ENCODE measurements around the gene TEX38. TPM values are rescaled to one million over a fixed set of nuclear protein-coding genes. Genes with fewer than 3 reads are reported as not detected.
"Not testable (repeated sequence)": the region's sequence is repeated elsewhere in the genome, so short reads cannot be mapped to it uniquely, and the experiment has no call there.

The TEX38 gene
- total RNA-seq, 2 experiments from 2014 or later, result not detected

DNA sequence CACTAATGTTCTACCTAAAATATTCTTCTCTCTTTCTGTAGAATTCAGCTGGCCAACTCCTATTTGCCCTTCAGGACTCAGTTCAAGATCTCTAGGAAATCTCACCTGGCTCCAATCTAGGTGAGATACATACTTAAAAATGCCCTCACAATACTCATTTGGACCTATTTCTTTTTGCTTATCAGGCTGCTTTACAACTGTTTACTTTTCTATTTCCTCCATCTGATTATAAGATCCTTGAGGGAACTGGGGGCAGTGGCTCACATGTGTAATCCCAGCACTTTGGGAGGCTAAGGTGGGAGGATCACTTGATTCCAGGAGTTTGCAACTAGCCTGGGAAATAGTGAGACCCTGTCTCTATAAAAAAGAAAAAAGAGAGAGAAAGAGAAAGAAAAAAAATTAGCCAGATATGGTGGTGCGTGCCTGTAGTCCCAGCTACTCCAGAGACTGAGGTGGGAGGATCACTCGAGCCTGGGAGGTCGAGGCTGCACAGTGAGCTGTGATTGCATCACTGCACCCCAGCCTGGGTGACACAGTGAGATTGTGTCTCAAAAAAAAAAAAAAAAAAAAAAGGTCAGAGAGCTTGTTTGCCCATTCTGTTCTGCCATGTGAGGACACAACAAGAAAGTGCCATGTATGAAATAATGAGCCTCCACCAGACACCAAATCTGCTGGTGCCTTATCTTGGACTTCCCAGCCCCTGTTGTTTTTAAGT lies 32.4 kb downstream of the TEX38 start:
- Mint-ChIP-seq H3K27ac (no peak overlapping the region), H3K4me1 (peaks cover 16% of the 10 kb centered on the region), H3K36me3 (peaks cover 44% of the 10 kb centered on the region), H3K4me3 (no peak overlapping the region), H3K27me3 (no peaks in the 10 kb centered on the region), H3K9me3 (ENCODE audit: low read depth) (no peaks in the 10 kb centered on the region)
- CTCF ChIA-PET, result interaction anchor here (1.8 kb wide), 1 partner anchor 171 kb away, joined by 6 read pairs; no protein-coding TSS in a partner anchor
- DNase-seq, result no peak
- ATAC-seq, result no peak

DNA sequence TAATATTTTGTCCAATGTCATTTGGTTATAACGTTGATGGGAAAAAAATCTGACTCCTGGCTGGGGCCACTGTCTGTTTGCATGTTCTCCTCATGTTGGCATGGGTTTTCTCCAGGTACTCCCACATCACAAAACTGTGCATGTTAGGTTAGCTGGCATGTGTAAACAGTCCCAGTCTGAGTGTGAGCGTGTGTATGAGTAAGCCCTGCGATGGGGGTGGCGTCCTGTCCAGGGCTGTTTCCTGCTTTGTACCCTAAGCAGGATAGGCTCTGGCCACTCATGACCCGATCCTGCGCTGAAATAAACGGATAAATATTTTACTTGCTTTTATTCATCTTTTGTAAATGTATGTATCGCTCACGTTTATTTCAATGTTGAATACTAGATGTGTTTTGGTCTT lies 33.8 kb downstream of the TEX38 start:
- no peak overlapping the region for H3K27ac Mint-ChIP-seq
- no peaks in the 10 kb centered on the region for H3K27me3 Mint-ChIP-seq
- ATAC-seq, result no peak

DNA sequence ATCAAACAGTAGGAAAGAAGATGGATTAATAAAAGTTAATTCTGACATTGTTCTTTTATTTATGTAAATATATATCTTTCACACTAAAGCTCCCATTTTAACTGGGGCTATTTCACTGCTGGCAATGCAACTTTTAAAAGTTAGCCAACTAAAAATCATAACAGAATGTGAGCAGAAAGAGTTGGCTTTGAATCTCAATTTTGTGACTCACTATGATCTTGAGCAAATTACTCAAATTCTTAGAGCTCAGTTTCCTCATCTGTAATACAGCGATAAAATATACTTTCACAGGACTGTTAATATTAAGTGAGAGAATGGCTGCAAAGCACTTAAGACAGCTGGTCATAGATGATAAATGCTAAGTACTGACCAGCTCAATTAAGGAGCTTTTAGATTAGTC lies 36.5 kb downstream of the TEX38 start:
- Mint-ChIP-seq H3K4me3 (no peak overlapping the region), H3K27ac (no peak overlapping the region), H3K9me3 (ENCODE audit: low read depth) (no peaks in the 10 kb centered on the region), H3K4me1 (peaks cover 10% of the 10 kb centered on the region), H3K36me3 (peaks cover 55% of the 10 kb centered on the region), H3K27me3 (no peaks in the 10 kb centered on the region)
- ATAC-seq (no peak), DNase-seq (no peak)
- CTCF ChIA-PET, result interaction anchor here (1.0 to 1.8 kb wide), 5 partner anchors 9 to 173 kb away, joined by 3 to 7 read pairs (median 3); partner anchors contain the start of gene MKNK1

More for the DNA sequence above, 33.8 kb downstream of the TEX38 start:
- Mint-ChIP-seq H3K9me3 (ENCODE audit: low read depth) (no peaks in the 10 kb centered on the region), H3K36me3 (peaks cover 51% of the 10 kb centered on the region), H3K4me1 (peaks cover 12% of the 10 kb centered on the region), H3K4me3 (no peak overlapping the region)
- CTCF ChIA-PET, result interaction anchor here (1.0 to 1.8 kb wide), 2 partner anchors 20 to 173 kb away, joined by 4 to 6 read pairs; no protein-coding TSS in a partner anchor
- no peak for DNase-seq

DNA sequence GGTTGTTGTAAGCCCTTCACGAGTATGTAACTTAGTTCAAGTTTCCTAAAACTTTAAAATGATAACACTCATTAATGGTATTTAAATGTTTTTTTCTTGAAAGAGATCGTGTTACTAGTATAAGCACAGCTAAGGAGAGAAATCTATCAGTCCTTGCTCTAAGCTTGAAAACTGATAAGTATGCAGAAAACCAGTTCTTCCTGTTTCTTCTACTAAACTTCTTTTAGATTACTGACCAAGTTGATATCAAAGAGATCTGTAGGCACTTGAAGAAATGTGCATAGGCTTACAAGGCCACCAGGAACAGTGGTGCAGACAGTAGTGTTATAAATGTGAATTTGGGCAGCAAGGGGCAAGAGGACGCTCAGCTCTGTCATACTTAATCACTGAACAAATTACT lies 43.3 kb downstream of the TEX38 start:
- H3K4me1 Mint-ChIP-seq, result peaks cover 39% of the 10 kb centered on the region

DNA sequence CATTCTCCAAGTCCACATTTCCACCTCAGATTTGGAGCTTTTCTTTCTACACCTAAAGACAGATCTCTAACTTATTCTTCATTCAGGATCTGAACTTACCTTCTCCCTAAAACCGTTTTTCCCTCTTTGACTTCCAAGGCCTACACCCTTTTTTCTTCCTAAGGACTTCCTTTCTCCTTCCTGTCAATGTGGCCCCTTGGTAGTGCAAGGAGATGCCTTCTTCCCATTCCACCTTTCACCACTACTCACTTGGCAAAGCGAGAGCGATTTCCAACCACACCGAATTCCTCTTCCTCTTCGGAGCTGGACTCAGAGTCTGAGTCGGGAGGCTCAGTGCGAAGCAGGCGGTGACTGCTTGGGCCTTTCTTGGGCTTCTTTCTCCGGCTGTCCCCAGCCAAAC lies 46.0 kb downstream of the TEX38 start:
- Mint-ChIP-seq H3K27ac (peak overlapping the region; percentile 91), H3K27me3 (no peaks in the 10 kb centered on the region), H3K9me3 (ENCODE audit: low read depth) (no peaks in the 10 kb centered on the region), H3K36me3 (peaks cover 27% of the 10 kb centered on the region), H3K4me3 (peak overlapping the region; percentile 92), H3K4me1 (peaks cover 37% of the 10 kb centered on the region)
- ATAC-seq (no peak), DNase-seq (no peak)
- CTCF ChIA-PET, result interaction anchor here (1.5 to 2.4 kb wide), 3 partner anchors 10 to 185 kb away, joined by 3 to 11 read pairs (median 6); no protein-coding TSS in a partner anchor

More for the DNA sequence above, 43.3 kb downstream of the TEX38 start:
- H3K9me3 Mint-ChIP-seq (ENCODE audit: low read depth), result no peaks in the 10 kb centered on the region
- ATAC-seq (no peak), DNase-seq (no peak)
- H3K36me3 Mint-ChIP-seq, result peaks cover 42% of the 10 kb centered on the region
- H3K4me3 Mint-ChIP-seq, result no peak overlapping the region
- no peak overlapping the region for H3K27ac Mint-ChIP-seq
- H3K27me3 Mint-ChIP-seq, result no peaks in the 10 kb centered on the region
- CTCF ChIA-PET, result interaction anchor here (1.2 to 1.6 kb wide), 4 partner anchors 10 to 268 kb away, joined by 3 to 4 read pairs (median 4); a partner anchor contains a TSS

DNA sequence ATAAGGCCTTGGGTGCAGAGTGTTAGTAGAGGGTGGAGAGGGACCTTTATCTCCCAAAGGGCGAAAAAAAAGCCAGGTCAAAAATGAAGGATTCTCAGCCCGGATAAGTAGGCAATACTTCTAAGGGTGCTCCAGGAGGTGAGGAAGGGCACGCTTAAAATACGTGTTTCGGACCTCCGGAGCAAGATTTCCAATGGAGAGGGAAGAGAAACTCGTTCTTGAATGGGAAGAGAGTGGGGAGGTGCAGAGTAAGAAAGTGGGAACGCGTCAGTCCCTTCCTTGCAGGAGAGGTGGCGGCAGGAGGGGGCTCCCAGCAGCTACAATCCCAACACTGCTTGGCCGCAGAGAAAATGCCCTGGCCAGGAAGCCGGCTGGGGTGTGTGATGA lies 46.7 kb downstream of the TEX38 start:
- H3K4me1 Mint-ChIP-seq, result peaks cover 37% of the 10 kb centered on the region
- ATAC-seq, result no peak
- peak overlapping the region; percentile 91 for H3K27ac Mint-ChIP-seq
- peaks cover 24% of the 10 kb centered on the region for H3K36me3 Mint-ChIP-seq
- no peak for DNase-seq
- H3K4me3 Mint-ChIP-seq, result peak overlapping the region; percentile 92
- H3K9me3 Mint-ChIP-seq (ENCODE audit: low read depth), result no peaks in the 10 kb centered on the region
- no peaks in the 10 kb centered on the region for H3K27me3 Mint-ChIP-seq
- CTCF ChIA-PET, result interaction anchor here (1.0 to 2.4 kb wide), 4 partner anchors 10 to 276 kb away, joined by 3 to 11 read pairs (median 4); no protein-coding TSS in a partner anchor

DNA sequence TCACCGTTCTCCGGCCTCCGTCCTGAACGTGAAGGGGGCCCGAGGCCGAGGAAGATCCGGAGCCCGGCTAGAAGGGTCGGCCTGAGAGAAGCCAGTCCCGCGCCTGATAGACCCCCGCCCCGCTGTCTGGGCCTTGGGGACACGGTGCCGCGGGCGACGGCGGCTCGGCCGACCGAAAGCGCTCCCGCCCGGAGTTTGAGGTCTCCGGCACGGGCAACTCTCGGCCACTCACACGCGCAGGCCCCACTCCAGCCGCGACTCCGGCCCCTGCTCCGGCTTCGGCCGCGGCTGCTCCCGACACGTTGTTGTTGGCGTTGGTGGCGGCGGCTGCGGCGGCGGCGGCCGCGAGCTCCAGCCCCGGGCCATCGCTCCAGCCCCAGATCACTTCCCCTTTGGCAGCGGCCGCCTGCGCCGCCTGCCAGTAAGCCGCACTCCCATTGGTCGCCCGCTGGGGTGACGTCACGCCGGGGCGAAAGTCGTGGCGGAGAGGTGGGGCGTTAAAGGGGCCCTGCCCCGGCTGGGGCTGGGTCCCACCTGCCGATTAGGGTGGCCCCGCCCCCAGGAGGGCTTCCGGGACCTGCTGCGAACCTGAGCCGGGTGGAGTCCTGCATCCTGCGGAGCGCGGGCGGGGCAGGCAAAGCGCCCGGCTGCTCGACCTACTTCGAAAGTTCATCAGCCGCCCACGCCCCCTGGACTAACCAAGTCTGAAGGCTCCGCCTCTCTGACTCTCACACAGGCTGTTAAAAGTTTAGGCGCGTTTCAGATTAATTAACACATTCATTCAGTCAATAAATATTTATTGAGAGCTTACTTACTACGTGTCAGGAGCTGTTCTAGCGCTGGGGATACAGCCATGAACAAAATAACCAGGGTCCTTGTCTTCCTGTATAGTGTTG lies 47.3 kb downstream of the TEX38 start, which contains the start of gene EFCAB14:
TSS of gene EFCAB14 (minus strand) at position 388 of the 896 bp plus-strand sequence. CDS start 1,027 bp downstream, outside the sequence.
- ATAC-seq (peak; percentile 99), DNase-seq (peak; percentile 99)
- H3K9me3 Mint-ChIP-seq (ENCODE audit: low read depth), result no peaks in the 10 kb centered on the region
- H3K36me3 Mint-ChIP-seq, result peaks cover 23% of the 10 kb centered on the region
- H3K4me1 Mint-ChIP-seq, result peaks cover 37% of the 10 kb centered on the region
- peak within 1 kb of the TSS; percentile 91 for H3K27ac Mint-ChIP-seq
- no peaks in the 10 kb centered on the region for H3K27me3 Mint-ChIP-seq
- CTCF ChIA-PET, result interaction anchor here (0.9 to 2.4 kb wide), 9 partner anchors 102 to 312 kb away, joined by 3 to 11 read pairs (median 3); partner anchors contain the start of gene MKNK1
- peak within 1 kb of the TSS; percentile 92 for H3K4me3 Mint-ChIP-seq

DNA sequence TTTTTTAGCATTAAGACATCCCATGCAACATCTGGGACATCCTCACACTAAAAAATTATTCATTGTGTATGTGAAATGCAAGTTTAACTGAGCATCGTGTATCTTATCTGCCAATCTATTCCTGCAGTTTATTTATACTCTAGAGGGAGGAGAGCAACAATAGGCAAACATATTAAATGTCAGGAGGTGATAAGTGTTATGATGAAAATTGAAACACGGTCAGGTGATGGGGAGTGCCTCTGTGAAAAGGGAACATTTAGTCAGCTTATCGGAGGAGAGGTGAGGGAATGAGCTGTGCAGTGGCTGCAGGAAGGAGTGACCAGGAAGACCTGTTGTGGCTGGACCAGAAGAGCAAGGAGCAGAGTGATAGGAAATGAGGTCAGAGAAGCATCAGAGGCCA lies 48.0 kb downstream of the TEX38 start:
- H3K4me1 Mint-ChIP-seq, result peaks cover 37% of the 10 kb centered on the region
- DNase-seq (no peak), ATAC-seq (no peak)
- H3K27ac Mint-ChIP-seq, result peak overlapping the region; percentile 86
- H3K9me3 Mint-ChIP-seq (ENCODE audit: low read depth), result no peaks in the 10 kb centered on the region
- H3K27me3 Mint-ChIP-seq, result no peaks in the 10 kb centered on the region
- H3K36me3 Mint-ChIP-seq, result peaks cover 23% of the 10 kb centered on the region
- peak overlapping the region; percentile 92 for H3K4me3 Mint-ChIP-seq
- CTCF ChIA-PET, result interaction anchor here (0.9 to 2.4 kb wide), 7 partner anchors 116 to 313 kb away, joined by 3 to 11 read pairs (median 3); partner anchors contain the start of gene MKNK1

DNA sequence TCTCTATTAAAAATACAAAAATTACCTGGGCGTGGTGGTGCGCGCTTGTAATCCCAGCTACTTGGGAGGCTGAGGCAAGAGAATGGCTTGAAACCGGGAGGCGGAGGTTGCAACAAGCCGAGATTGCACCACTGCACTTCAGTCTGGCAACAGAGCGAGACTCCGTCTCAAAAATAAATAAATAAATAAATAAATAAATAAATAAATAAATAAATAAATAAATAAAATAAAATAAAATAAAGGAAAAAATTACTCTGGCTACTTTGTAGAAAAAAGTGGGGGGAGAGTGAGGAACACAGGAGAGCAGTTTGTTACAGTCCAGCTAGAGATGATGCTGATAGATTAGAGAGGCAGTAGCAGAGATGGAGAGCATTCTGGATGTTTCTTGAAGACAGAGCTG lies 48.7 kb downstream of the TEX38 start:
- peaks cover 33% of the 10 kb centered on the region for H3K4me1 Mint-ChIP-seq
- CTCF ChIA-PET, result interaction anchor here (0.8 to 2.2 kb wide), 9 partner anchors 44 to 314 kb away, joined by 3 to 9 read pairs (median 3); partner anchors contain the start of gene MKNK1
- peaks cover 19% of the 10 kb centered on the region for H3K36me3 Mint-ChIP-seq

DNA sequence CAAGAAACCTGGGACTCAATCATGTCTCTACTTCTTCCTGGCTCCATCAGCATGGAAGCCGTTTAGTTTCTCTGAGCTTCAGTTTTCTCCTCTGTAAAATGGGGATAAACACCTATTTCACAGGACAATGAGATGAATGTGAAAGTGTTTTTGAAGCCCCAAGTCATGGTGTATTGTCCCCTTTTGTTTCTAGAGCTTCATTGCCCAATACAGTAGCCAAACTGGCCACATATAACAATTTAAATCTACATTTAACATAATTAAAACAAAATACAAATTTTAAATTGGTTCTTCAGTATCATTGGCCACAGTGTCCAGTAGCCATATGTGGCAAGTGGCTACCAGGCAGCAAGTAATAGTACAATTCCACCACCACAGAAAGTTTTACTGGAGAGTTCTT lies 49.5 kb downstream of the TEX38 start:
- Mint-ChIP-seq H3K4me3 (no peak overlapping the region), H3K9me3 (ENCODE audit: low read depth) (no peaks in the 10 kb centered on the region), H3K27me3 (peaks cover 9% of the 10 kb centered on the region), H3K27ac (no peak overlapping the region), H3K4me1 (peaks cover 29% of the 10 kb centered on the region), H3K36me3 (peaks cover 14% of the 10 kb centered on the region)
- DNase-seq, result no peak
- no peak for ATAC-seq
- CTCF ChIA-PET, result interaction anchor here (0.8 to 1.8 kb wide), 3 partner anchors 117 to 274 kb away, joined by 3 to 4 read pairs (median 4); partner anchors contain the start of gene MKNK1

More for the DNA sequence above, 48.7 kb downstream of the TEX38 start:
- H3K4me3 Mint-ChIP-seq; H3K27me3 Mint-ChIP-seq; H3K27ac Mint-ChIP-seq; DNase-seq; ATAC-seq; H3K9me3 Mint-ChIP-seq (ENCODE audit: low read depth): not testable (repeated sequence)

DNA sequence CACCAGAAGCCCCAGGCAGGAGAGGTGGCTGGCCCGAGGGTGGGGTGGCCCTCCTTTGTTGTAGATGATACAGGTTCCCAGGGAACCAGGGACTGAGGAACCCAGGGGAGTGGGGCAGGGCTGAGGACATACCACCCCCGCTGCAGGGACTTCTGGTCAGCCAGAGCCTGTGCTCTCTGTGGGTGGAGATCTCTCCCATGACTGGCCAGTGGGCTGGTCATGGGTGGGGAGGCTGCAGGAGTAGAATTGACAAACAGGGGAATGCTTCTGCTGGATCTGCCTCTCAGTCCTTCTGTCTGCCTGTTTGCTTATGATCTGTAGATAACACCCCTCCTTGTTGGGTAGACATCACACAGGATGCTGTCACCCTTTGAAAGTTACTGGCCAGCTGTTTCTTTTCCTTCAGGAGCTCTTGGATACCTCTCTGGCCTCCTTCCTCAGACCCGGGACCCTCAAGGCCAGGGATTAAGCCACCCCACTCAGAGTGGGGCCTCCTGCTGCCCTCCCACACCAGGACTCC lies 50.1 kb downstream of the TEX38 start:
- Mint-ChIP-seq H3K4me1 (peaks cover 24% of the 10 kb centered on the region), H3K9me3 (ENCODE audit: low read depth) (no peaks in the 10 kb centered on the region), H3K4me3 (no peak overlapping the region), H3K27me3 (peaks cover 14% of the 10 kb centered on the region), H3K27ac (no peak overlapping the region), H3K36me3 (peaks cover 11% of the 10 kb centered on the region)
- ATAC-seq, result no peak
- CTCF ChIA-PET, result interaction anchor here (1.3 to 6.7 kb wide), 2 partner anchors 187 to 275 kb away, joined by 4 to 68 read pairs; a partner anchor contains a TSS
- no peak for DNase-seq
